Panc1 (cell line): ENCODE measurements around the gene FKBP5. TPM values are rescaled to one million over a fixed set of nuclear protein-coding genes. Genes with fewer than 3 reads are reported as not detected.

Experiments
- ATAC-seq: fragments of 200-7000 bp; cut with Tn5 transposase; 2 replicates; pipeline ENCODE4 v1.9.1; 2020; ENCODE audit warnings: mild to moderate bottlenecking, moderate library complexity
- BruUV-seq: library from RNA; stranded (reverse); fragments of 400-500 nt; replicated peaks from 2 replicates; lab custom pipeline; 2021; lab: Mats Ljungman, UMichigan
- CTCF ChIA-PET: fragments of 300-600 bp; sonication (Branson Sonifier 250); formaldehyde crosslinking; loops from one replicate; lab custom pipeline; 2022; ENCODE audit warnings: antibody characterized with exemption; lab: Charles Lee
- POLR2A ChIA-PET: fragments of 300-600 bp; sonication (Branson Sonifier 250); formaldehyde crosslinking; loops from one replicate; lab custom pipeline; 2022; ENCODE audit warnings: antibody characterized with exemption; lab: Charles Lee
- DNase-seq: peaks from one replicate; pipeline ENCODE4 v3.0.0-alpha.2; 2010; ENCODE audit warnings: low read depth, low spot score
- H3K27ac ChIP-seq: 2 replicates; pipeline ENCODE4 v1.5.1; 2011; ENCODE audit warnings: mild to moderate bottlenecking, low read length, inconsistent platforms
- H3K27me3 ChIP-seq: fragments of 200-500 bp; sonication (Bioruptor generic); 2 replicates; pipeline ENCODE4 v1.6.0; 2014; ENCODE audit warnings: low read length, inconsistent platforms; ENCODE audit not compliant: control insufficient read depth, insufficient read depth
- H3K36me3 ChIP-seq: fragments of 200-500 bp; sonication (Bioruptor generic); 2 replicates; pipeline ENCODE4 v1.5.1; 2014; ENCODE audit warnings: inconsistent platforms, mild to moderate bottlenecking, low read length, moderate library complexity; ENCODE audit not compliant: control insufficient read depth, insufficient read depth
- H3K4me1 ChIP-seq: 2 replicates; pipeline ENCODE4 v1.5.1; 2011; ENCODE audit warnings: inconsistent platforms, mild to moderate bottlenecking, low read length, moderate library complexity; ENCODE audit not compliant: control insufficient read depth, insufficient read depth
- H3K4me3 ChIP-seq, 2 experiments: 2 replicates each; pipeline ENCODE4 v1.5.1; 2011 to 2012; ENCODE audit warnings: low read depth in 2 of 2, low read length in 2 of 2, mild to moderate bottlenecking in 2 of 2, inconsistent platforms in 1 of 2, moderate library complexity in 1 of 2
- H3K9me3 ChIP-seq: fragments of 200-500 bp; sonication (Bioruptor generic); 2 replicates; pipeline ENCODE4 v1.5.1; 2014; ENCODE audit warnings: low read depth, mild to moderate bottlenecking, inconsistent platforms, low read length, moderate library complexity; ENCODE audit not compliant: control insufficient read depth, insufficient read depth
- CTCF ChIP-seq: fragments of 450-650 bp; IDR thresholded peaks from 2 replicates; pipeline ENCODE4 v1.5.1; 2017; ENCODE audit warnings: mild to moderate bottlenecking
- POLR2AphosphoS5 ChIP-seq: IDR thresholded peaks from 2 replicates; pipeline ENCODE4 v1.6.1; 2012; ENCODE audit warnings: mild to moderate bottlenecking, low read depth, low read length, moderate library complexity
- REST ChIP-seq, 2 experiments: IDR thresholded peaks; 2 replicates each; pipeline ENCODE4 v1.6.1; 2011 to 2012; ENCODE audit warnings: low read depth in 2 of 2, control low read depth in 1 of 2, low read length in 1 of 2, mild to moderate bottlenecking in 1 of 2, moderate library complexity in 1 of 2; ENCODE audit not compliant: insufficient read depth in 1 of 2
- SIN3A ChIP-seq: IDR thresholded peaks from 2 replicates; pipeline ENCODE4 v1.6.1; 2012; ENCODE audit warnings: low read depth, mild to moderate bottlenecking, low read length, moderate library complexity, borderline replicate concordance; ENCODE audit not compliant: insufficient read depth
- TCF7L2 ChIP-seq: IDR thresholded peaks from 2 replicates; pipeline ENCODE4 v1.6.1; 2011; ENCODE audit warnings: mild to moderate bottlenecking, low read depth, low read length, inconsistent platforms
- in situ Hi-C: cut with HindIII; loops from 2 replicates; pipeline ENCODE4 v1.10.0; 2016; ENCODE audit warnings: low sequenced_read_pairs, low pct_unique_long_range_greater_than_20kb
- intact Hi-C: fragments of 100-400 bp; cut with micrococcal nuclease; formaldehyde crosslinking; loops from one replicate; pipeline ENCODE4 v1.10.0; 2022; ENCODE audit not compliant: unreplicated experiment
- total RNA-seq: library from RNA; stranded (reverse); gene quantifications from one replicate; pipeline ENCODE4 v1.2.1, GENCODE V29; 2021; ENCODE audit not compliant: unreplicated experiment

The FKBP5 gene
- total RNA-seq, 1 experiment from 2014 or later, result 25.2 TPM

- ChIA-PET CTCF (no interaction called here), POLR2A (no interaction called here)
- DNase-seq, result no peak
- no peak overlapping the region for H3K27ac ChIP-seq
- intact Hi-C loops (no loop called here), in situ Hi-C loops (no loop called here)
- no peaks in the 10 kb centered on the region for H3K9me3 ChIP-seq
- TF ChIP-seq POLR2AphosphoS5, result no peak
- no peaks in the 10 kb centered on the region for H3K36me3 ChIP-seq
- no peak overlapping the region for H3K4me3 ChIP-seq
- no peak for ATAC-seq
- H3K27me3 ChIP-seq, result no peaks in the 10 kb centered on the region
- no TSS peak for BruUV-seq
- H3K4me1 ChIP-seq, result no peaks in the 10 kb centered on the region
Measured at GRCh38 chr6:35547676-35548075, 141.0 kb downstream of the FKBP5 start.

GRCh38 chr6:35544769-35545361 is 143.8 kb downstream of the FKBP5 start:
- no peak for DNase-seq
- Histone ChIP-seq H3K4me3 (no peak overlapping the region), H3K9me3 (no peaks in the 10 kb centered on the region), H3K27ac (no peak overlapping the region), H3K27me3 (no peaks in the 10 kb centered on the region), H3K4me1 (no peaks in the 10 kb centered on the region), H3K36me3 (no peaks in the 10 kb centered on the region)
- ChIA-PET POLR2A (no interaction called here), CTCF (interaction anchor here (0.7 kb wide), 1 partner anchor 22 kb away, joined by 3 read pairs; no protein-coding TSS in a partner anchor)
- no peak for ATAC-seq
- in situ Hi-C loops (no loop called here), intact Hi-C loops (no loop called here)
- no TSS peak for BruUV-seq
- no peak for TF ChIP-seq SIN3A
- no peak for TF ChIP-seq CTCF
- TF ChIP-seq REST (IDR thresholded peaks at IDR 0.05; ENCODE audit: insufficient read depth in 1 of 2, low read depth in 2 of 2, low read length in 1 of 2), result no peak
- TF ChIP-seq POLR2AphosphoS5, result no peak
- no peak for TF ChIP-seq TCF7L2

GRCh38 chr6:35543459-35544193 is 145.1 kb downstream of the FKBP5 start:
- Histone ChIP-seq H3K9me3 (no peaks in the 10 kb centered on the region), H3K36me3 (no peaks in the 10 kb centered on the region), H3K27ac (no peak overlapping the region), H3K27me3 (no peaks in the 10 kb centered on the region), H3K4me1 (no peaks in the 10 kb centered on the region), H3K4me3 (no peak overlapping the region)
- no peak for TF ChIP-seq POLR2AphosphoS5
- TF ChIP-seq CTCF, result no peak
- TF ChIP-seq SIN3A, result no peak
- no peak for TF ChIP-seq REST (IDR thresholded peaks at IDR 0.05; ENCODE audit: insufficient read depth in 1 of 2, low read depth in 2 of 2, low read length in 1 of 2)
- TF ChIP-seq TCF7L2, result no peak
- ChIA-PET CTCF (interaction anchor here (0.7 kb wide), 1 partner anchor 21 kb away, joined by 3 read pairs; no protein-coding TSS in a partner anchor), POLR2A (interaction anchor here (0.6 kb wide), 1 partner anchor 467 kb away, joined by 8 read pairs; no protein-coding TSS in a partner anchor)
- intact Hi-C loops, result no loop called here
- ATAC-seq, result no peak
- no peak for DNase-seq
- BruUV-seq, result no TSS peak
- in situ Hi-C loops, result no loop called here
